Ishikawa (cell line): ENCODE results near the gene SGCD.

Experiments
- CEBPB ChIP-seq: IDR thresholded peaks from 2 replicates; pipeline ENCODE4 v1.6.1; 2012
- CREB1 ChIP-seq: IDR thresholded peaks from 2 replicates; pipeline ENCODE4 v1.6.1; 2012; ENCODE audit warnings: low read depth
- EGR1 ChIP-seq: IDR thresholded peaks from 2 replicates; pipeline ENCODE4 v1.6.1; 2012
- EP300 ChIP-seq: IDR thresholded peaks from 2 replicates; pipeline ENCODE4 v1.6.1; 2012; ENCODE audit warnings: borderline replicate concordance
- FOXM1 ChIP-seq: IDR thresholded peaks from 2 replicates; pipeline ENCODE4 v1.6.1; 2012; ENCODE audit warnings: low read depth, borderline replicate concordance
- MAX ChIP-seq: IDR thresholded peaks from 2 replicates; pipeline ENCODE4 v1.6.1; 2012
- NFIC ChIP-seq: IDR thresholded peaks from 2 replicates; pipeline ENCODE4 v1.6.1; 2012
- RAD21 ChIP-seq: IDR thresholded peaks from 2 replicates; pipeline ENCODE4 v1.6.1; 2012; ENCODE audit warnings: low read depth
- REST ChIP-seq: IDR thresholded peaks from 2 replicates; pipeline ENCODE4 v1.6.1; 2012; ENCODE audit warnings: low read depth, mild to moderate bottlenecking
- TAF1 ChIP-seq: IDR thresholded peaks from 2 replicates; pipeline ENCODE4 v1.6.1; 2012; ENCODE audit warnings: low read depth, mild to moderate bottlenecking
- TCF12 ChIP-seq: IDR thresholded peaks from 2 replicates; pipeline ENCODE4 v1.6.1; 2012; ENCODE audit warnings: low read depth
- TEAD4 ChIP-seq: IDR thresholded peaks from 2 replicates; pipeline ENCODE4 v1.6.1; 2012
- USF1 ChIP-seq: IDR thresholded peaks from 2 replicates; pipeline ENCODE4 v1.6.1; 2012
- YY1 ChIP-seq: IDR thresholded peaks from 2 replicates; pipeline ENCODE4 v1.6.1; 2012; ENCODE audit warnings: low read depth
- ZBTB7A ChIP-seq: IDR thresholded peaks from 2 replicates; pipeline ENCODE4 v1.6.1; 2012; ENCODE audit warnings: low read depth

Gene SGCD

GRCh38 chr5:156515121-156515520 is 188.2 kb downstream of the SGCD start:
- TF ChIP-seq EGR1 (no peak), FOXM1 (no peak), MAX (no peak), EP300 (no peak), REST (no peak), TEAD4 (no peak), YY1 (no peak), RAD21 (no peak), TAF1 (no peak), USF1 (no peak), CREB1 (no peak), CEBPB (no peak), ZBTB7A (no peak), NFIC (no peak), TCF12 (no peak)

- TF ChIP-seq ZBTB7A (no peak), RAD21 (no peak), TCF12 (no peak), USF1 (no peak), NFIC (no peak)
These were observed 188.9 kb downstream of the SGCD start for GRCh38 chr5:156515803-156516360.

GRCh38 chr5:156522651-156523529 is 195.9 kb downstream of the SGCD start:
- no peak for TF ChIP-seq RAD21
- no peak for TF ChIP-seq TEAD4
- TF ChIP-seq FOXM1: no peak
- no peak for TF ChIP-seq CREB1
- TF ChIP-seq YY1: no peak
- no peak for TF ChIP-seq ZBTB7A
- no peak for TF ChIP-seq USF1
- TF ChIP-seq EP300: no peak
- no peak for TF ChIP-seq EGR1
- TF ChIP-seq TCF12: no peak
- TF ChIP-seq NFIC: no peak
- TF ChIP-seq TAF1: no peak
- no peak for TF ChIP-seq CEBPB
- no peak for TF ChIP-seq REST
- TF ChIP-seq MAX: no peak

- no peak for TF ChIP-seq EP300
- no peak for TF ChIP-seq FOXM1
- no peak for TF ChIP-seq TCF12
- no peak for TF ChIP-seq YY1
- no peak for TF ChIP-seq ZBTB7A
- TF ChIP-seq TAF1: no peak
- TF ChIP-seq NFIC: no peak
- no peak for TF ChIP-seq CREB1
- TF ChIP-seq CEBPB: no peak
- no peak for TF ChIP-seq REST
- no peak for TF ChIP-seq EGR1
- TF ChIP-seq USF1: no peak
- no peak for TF ChIP-seq TEAD4
These were observed 196.6 kb downstream of the SGCD start for GRCh38 chr5:156523607-156524006.
